Small intestine (tissue), 7 donors: ENCODE data around the gene GNB2. TPM values are rescaled to one million over a fixed set of nuclear protein-coding genes. Genes with fewer than 3 reads are reported as not detected.
"Not testable (repeated sequence)": the region's sequence is repeated elsewhere in the genome, so short reads cannot be mapped to it uniquely, and the experiment has no call there.

Experiments used
- DNase-seq, 2 donors: peaks; one replicate each; pipeline versions ENCODE4 v3.0.0 to v3.0.0-alpha.2; 2013
- FAIRE-seq: peaks from 2 replicates; lab custom pipeline; 2012; peaks lifted over from hg19 to GRCh38; lab: Jason Lieb, UNC
- H3K27ac ChIP-seq, 3 donors: one replicate each; pipeline ENCODE4 v1.5.1; 2013; ENCODE audit warnings: low read length in 2 of 3, mild to moderate bottlenecking in 2 of 3, control low read depth in 1 of 3, inconsistent platforms in 1 of 3, low read depth in 1 of 3, moderate library complexity in 1 of 3
- H3K27me3 ChIP-seq, 3 donors: one replicate each; pipeline ENCODE4 v1.6.1; 2013; ENCODE audit warnings: low read length in 3 of 3, inconsistent platforms in 1 of 3; ENCODE audit not compliant: control insufficient read depth in 3 of 3, insufficient read depth in 3 of 3
- H3K36me3 ChIP-seq, 3 donors: one replicate each; pipeline ENCODE4 v1.6.1; 2013; ENCODE audit warnings: low read length in 3 of 3, inconsistent platforms in 1 of 3, low read depth in 1 of 3, mild to moderate bottlenecking in 1 of 3, moderate library complexity in 1 of 3; ENCODE audit not compliant: control insufficient read depth in 3 of 3, insufficient read depth in 2 of 3
- H3K4me1 ChIP-seq, 3 donors: one replicate each; pipeline ENCODE4 v1.6.1; 2013; ENCODE audit warnings: low read length in 2 of 3, inconsistent platforms in 1 of 3, low read depth in 1 of 3, mild to moderate bottlenecking in 1 of 3, moderate library complexity in 1 of 3; ENCODE audit not compliant: control insufficient read depth in 3 of 3, insufficient read depth in 2 of 3
- H3K4me3 ChIP-seq, 3 donors: one replicate each; pipeline ENCODE4 v1.5.1; 2013; ENCODE audit warnings: low read length in 3 of 3, control low read depth in 1 of 3, inconsistent platforms in 1 of 3, low read depth in 1 of 3, mild to moderate bottlenecking in 1 of 3, moderate library complexity in 1 of 3
- H3K9me3 ChIP-seq, 2 donors: one replicate each; pipeline ENCODE4 v1.6.1; 2013; ENCODE audit warnings: low read depth in 1 of 2, low read length in 1 of 2; ENCODE audit not compliant: control insufficient read depth in 2 of 2, insufficient read depth in 1 of 2
- WGBS, 3 donors: extraction: QIAGEN DNeasy Blood & Tissue Kit; methylation state at CpG; one replicate each; pipeline ENCODE4 v1.1.7; 2013; 5-methylcytosine and 5-hydroxymethylcytosine counted together
- polyA plus RNA-seq, 4 donors: library from polyadenylated mRNA; stranded (reverse) in 3 of 4; unstranded in 1 of 4; fragments of 200-250 nt in 3 of 4; fragments of 120-200 nt in 1 of 4; gene quantifications; one replicate each; pipeline versions ENCODE4 v1.2.1 to v1.2.3, GENCODE V29; 2013
- donor health status: healthy with polysubstance abuse.
- donor health status: control.
- donor health status: control.
- donor health status: Bipolar disorder and iron deficiency.
- donor health status: healthy.

GNB2 gene
- polyA plus RNA-seq, 4 donors = 179 to 214 (median 186) TPM

DNA sequence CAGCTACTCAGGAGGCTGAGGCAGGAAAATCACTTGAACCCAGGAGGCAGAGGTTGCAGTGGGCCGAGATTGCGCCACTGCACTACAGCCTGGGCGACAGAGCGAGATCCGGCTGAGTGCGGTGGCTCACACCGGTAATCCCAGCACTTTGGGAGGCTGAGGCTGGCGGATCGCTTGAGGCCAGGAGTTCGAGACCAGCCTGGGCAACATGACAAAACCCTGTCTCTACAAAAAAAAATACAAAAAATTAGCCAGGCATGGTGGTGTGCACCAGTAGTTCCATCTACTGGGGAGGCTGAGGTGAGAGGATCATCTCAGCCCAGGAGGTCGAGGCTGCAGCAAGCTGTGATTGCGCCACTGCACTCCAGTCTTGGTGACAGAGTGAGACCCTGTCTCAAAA, 4.4 kb upstream of the GNB2 start:
- H3K9me3 ChIP-seq, H3K27me3 ChIP-seq, H3K4me1 ChIP-seq, FAIRE-seq, DNase-seq, H3K27ac ChIP-seq, H3K36me3 ChIP-seq, H3K4me3 ChIP-seq: not testable (repeated sequence)
- 93 to 97% (median 95%) methylated on average over 12 of the region's 12 CpGs for WGBS, 3 donors

GRCh38 chr7:100670074-100670473, 3.5 kb upstream of the GNB2 start:
- H3K9me3 ChIP-seq = no peaks in the 10 kb centered on the region
- H3K27ac ChIP-seq = no peak overlapping the region
- no peaks in the 10 kb centered on the region for H3K4me1 ChIP-seq
- no peak for FAIRE-seq
- H3K27me3 ChIP-seq = peaks cover 0 to 9% (median 0%) of the 10 kb centered on the region in 3 donors
- H3K4me3 ChIP-seq = no peak overlapping the region
- WGBS, 3 donors = 60 to 71% (median 69%) methylated on average over 8 of the region's 8 CpGs
- no peak for DNase-seq
- peaks cover 0 to 3% (median 0%) of the 10 kb centered on the region in 3 donors for H3K36me3 ChIP-seq

DNA sequence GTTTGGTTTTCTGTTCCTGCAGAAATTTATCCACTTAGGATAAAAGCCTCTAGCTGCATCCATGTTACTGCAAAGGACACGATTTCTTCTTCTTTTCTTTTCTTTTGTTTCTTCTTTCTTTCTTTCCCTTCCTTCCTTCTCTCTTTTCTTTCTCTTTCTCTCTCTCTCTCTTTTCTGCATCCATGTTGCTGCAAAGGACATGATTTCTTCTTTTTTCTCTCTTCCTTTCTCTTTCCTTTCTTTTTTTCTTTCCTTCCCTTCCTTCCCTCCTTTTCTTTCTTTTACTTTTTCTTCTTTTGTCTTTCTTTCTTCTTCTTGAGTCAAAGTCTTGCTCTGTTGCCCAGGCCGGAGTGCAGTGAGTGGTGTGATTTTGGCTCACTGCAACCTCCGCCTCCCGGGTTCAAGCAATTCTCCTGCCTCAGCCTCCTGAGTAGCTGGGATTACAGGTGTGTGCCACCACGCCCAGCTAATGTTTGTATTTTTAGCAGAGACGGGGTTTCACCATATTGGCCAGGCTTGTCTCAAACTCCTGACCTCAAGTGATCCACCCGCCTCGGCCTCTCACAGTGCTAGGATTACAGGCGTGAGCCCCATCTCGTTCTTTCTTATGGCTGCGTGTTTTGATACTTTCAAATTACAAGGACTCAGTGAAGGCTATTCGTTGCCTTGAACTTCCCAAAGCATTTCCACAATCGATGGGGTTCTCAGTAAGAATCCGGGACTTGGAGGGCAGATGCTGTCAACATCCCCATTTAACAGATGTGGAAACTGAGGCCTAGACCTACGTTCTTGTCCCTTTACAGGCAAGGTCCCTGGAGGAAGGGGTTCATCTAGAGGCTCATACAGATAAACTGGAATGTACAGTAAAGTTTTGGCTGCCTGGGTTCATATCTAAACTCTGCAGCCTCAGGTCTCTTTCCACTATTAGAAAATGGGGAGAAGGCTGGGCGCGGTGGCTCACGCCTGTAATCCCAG, 1.9 kb upstream of the GNB2 start:
- H3K27me3 ChIP-seq = peaks cover 0 to 9% (median 0%) of the 10 kb centered on the region in 3 donors

DNA sequence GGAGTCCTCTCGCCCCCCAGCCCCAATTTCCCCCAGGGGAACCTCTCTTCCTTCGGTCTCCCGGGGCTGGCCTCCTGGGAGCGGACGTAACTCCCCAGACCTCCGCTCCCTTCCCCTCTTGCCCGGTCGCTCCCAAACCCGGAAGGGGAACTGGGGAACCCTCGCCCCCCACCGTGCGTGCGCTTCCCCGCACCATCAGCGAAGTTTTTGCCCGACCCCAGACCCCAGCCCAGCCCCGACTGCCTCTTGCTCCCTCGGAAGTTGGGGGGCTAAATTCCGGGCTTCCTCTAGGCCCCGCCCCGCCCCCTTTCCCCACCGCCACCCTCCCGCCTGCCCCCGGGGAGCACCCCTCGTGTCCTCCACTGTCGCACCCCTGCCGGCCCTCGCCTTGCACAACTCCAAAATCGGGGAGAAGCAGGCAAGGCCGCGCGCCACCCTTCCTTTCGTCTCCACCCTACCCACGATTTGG, 436 bp downstream of the GNB2 start:
- Histone ChIP-seq H3K9me3 (no peaks in the 10 kb centered on the region), H3K4me1 (peaks cover 0 to 27% (median 0%) of the 10 kb centered on the region in 3 donors), H3K36me3 (peaks cover 4 to 31% (median 7%) of the 10 kb centered on the region in 3 donors), H3K27ac (peak overlapping the region; percentile 91 to 99 (median 93)), H3K4me3 (peak overlapping the region; percentile 98 to 100 (median 98)), H3K27me3 (peaks cover 0 to 9% (median 0%) of the 10 kb centered on the region in 3 donors)
- FAIRE-seq (no peak), DNase-seq (peak in 1 of 2 donors; percentile 43)
- WGBS, 3 donors = 0 to 1% (median 1%) methylated on average over 20 to 34 of the region's 34 CpGs

More for the DNA sequence above, 1.9 kb upstream of the GNB2 start:
- Histone ChIP-seq H3K9me3 (no peaks in the 10 kb centered on the region), H3K36me3 (peaks cover 0 to 8% (median 0%) of the 10 kb centered on the region in 3 donors), H3K27ac (no peak overlapping the region), H3K4me1 (peaks cover 0 to 5% (median 0%) of the 10 kb centered on the region in 3 donors), H3K4me3 (no peak overlapping the region)
- WGBS, 3 donors = 87 to 92% (median 90%) methylated on average over 18 of the region's 18 CpGs
- DNase-seq = no peak
- FAIRE-seq = no peak

GRCh38 chr7:100674411-100675104, 1.0 kb downstream of the GNB2 start:
- WGBS, 3 donors = 0 to 1% (median 0%) methylated on average over 30 to 43 of the region's 43 CpGs
- H3K27ac ChIP-seq = peak overlapping the region; percentile 81 to 99 (median 91)
- FAIRE-seq (no peak), DNase-seq (peak; percentile 40 to 71)
- no peaks in the 10 kb centered on the region for H3K9me3 ChIP-seq
- peaks cover 4 to 37% (median 8%) of the 10 kb centered on the region in 3 donors for H3K36me3 ChIP-seq
- peak overlapping the region; percentile 98 to 100 (median 98) for H3K4me3 ChIP-seq
- H3K4me1 ChIP-seq = peaks cover 0 to 33% (median 0%) of the 10 kb centered on the region in 3 donors
- peaks cover 0 to 9% (median 0%) of the 10 kb centered on the region in 3 donors for H3K27me3 ChIP-seq

- 0% methylated on average over 24 to 46 of the region's 46 CpGs for WGBS, 3 donors
- FAIRE-seq = no peak
- peaks cover 0 to 9% (median 0%) of the 10 kb centered on the region in 3 donors for H3K27me3 ChIP-seq
- H3K27ac ChIP-seq = peak overlapping the region; percentile 81 to 99 (median 91)
- peaks cover 0 to 38% (median 0%) of the 10 kb centered on the region in 3 donors for H3K4me1 ChIP-seq
- no peak for DNase-seq
- no peaks in the 10 kb centered on the region for H3K9me3 ChIP-seq
- H3K4me3 ChIP-seq = peak overlapping the region; percentile 98 to 100 (median 98)
- peaks cover 4 to 42% (median 10%) of the 10 kb centered on the region in 3 donors for H3K36me3 ChIP-seq
These were observed 1.5 kb downstream of the GNB2 start for GRCh38 chr7:100675105-100675451.

GRCh38 chr7:100675581-100676350, 2.2 kb downstream of the GNB2 start:
- no peaks in the 10 kb centered on the region for H3K9me3 ChIP-seq
- peak overlapping the region; percentile 98 to 100 (median 98) for H3K4me3 ChIP-seq
- peak; percentile 70 to 72 for DNase-seq
- H3K36me3 ChIP-seq = peaks cover 4 to 49% (median 10%) of the 10 kb centered on the region in 3 donors
- peaks cover 0 to 40% (median 0%) of the 10 kb centered on the region in 3 donors for H3K4me1 ChIP-seq
- FAIRE-seq = no peak
- H3K27me3 ChIP-seq = peaks cover 0 to 5% (median 0%) of the 10 kb centered on the region in 3 donors
- peak overlapping the region in 2 of 3 donors; percentile 91 to 99 for H3K27ac ChIP-seq
- 0 to 2% (median 1%) methylated on average over 42 to 59 of the region's 59 CpGs for WGBS, 3 donors
